RKO (cell line): Measurements from ENCODE around the gene LRMDA.

Source experiments
- DNase-seq: peaks from one replicate; pipeline ENCODE4 v3.0.0-alpha.2; 2016; ENCODE audit warnings: low spot score

Gene LRMDA

GRCh38 chr10:75716506-75716905, 285.1 kb downstream of the LRMDA start:
- no peak for DNase-seq

- DNase-seq = no peak
These were observed 285.9 kb downstream of the LRMDA start for GRCh38 chr10:75717126-75717916.

DNA sequence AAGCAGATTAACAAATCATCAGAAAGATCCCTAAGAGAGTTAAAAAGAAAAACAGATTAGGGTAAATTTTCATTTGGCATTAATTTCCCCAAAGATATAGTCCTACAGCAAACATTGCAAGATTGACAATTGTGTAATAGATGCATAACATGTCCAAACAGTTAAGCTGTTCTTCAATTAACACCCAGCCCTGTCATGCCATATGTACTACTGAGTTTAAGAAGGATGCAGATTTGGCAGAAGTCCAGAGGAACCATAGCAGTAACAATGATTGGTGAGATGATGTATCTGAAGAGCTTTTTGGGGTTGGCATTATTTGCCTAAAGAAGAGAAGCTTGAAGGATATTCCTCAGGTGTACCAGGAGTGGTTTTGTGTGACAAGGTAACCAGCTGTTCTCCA, 287.6 kb downstream of the LRMDA start:
- no peak for DNase-seq

GRCh38 chr10:75720157-75720556, 288.7 kb downstream of the LRMDA start:
- no peak for DNase-seq

DNA sequence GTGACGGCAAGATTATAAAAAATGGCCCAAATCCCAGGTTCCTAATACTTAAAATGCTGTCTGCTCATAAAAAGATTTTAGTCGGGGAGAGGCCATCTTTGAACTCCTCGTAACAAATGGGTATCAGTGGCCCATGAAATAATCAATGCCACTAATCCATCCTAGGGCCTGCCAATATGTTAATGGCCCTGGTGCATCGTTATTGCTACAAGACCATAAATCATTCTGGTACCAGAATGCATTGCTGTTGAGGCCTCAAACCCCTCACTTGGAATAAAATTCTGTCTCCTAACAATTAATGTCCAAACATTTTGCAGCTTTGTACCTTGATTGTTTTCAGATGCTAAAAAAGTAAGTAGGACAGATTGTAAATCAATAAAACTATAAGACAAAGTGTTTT, 290.6 kb downstream of the LRMDA start:
- DNase-seq = no peak

DNA sequence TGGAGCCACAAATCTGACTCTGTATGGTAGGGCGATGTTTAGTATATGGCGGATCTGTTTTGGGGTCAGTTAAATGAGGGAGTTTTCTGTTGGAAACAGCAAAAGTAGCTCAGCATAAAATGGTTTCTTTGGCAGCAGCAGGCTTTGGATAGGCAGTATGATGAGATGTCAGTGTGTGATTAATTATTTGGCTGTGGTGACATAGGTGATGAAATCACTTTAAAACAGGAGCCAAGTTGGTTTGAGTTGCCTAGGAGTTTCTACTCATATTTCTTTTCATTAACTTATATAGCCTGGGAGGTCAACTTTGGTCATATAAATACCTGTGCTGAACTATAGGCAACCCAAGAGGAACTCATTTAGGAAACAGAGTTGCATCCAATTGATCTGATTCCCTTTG, 291.2 kb downstream of the LRMDA start:
- DNase-seq = no peak

DNA sequence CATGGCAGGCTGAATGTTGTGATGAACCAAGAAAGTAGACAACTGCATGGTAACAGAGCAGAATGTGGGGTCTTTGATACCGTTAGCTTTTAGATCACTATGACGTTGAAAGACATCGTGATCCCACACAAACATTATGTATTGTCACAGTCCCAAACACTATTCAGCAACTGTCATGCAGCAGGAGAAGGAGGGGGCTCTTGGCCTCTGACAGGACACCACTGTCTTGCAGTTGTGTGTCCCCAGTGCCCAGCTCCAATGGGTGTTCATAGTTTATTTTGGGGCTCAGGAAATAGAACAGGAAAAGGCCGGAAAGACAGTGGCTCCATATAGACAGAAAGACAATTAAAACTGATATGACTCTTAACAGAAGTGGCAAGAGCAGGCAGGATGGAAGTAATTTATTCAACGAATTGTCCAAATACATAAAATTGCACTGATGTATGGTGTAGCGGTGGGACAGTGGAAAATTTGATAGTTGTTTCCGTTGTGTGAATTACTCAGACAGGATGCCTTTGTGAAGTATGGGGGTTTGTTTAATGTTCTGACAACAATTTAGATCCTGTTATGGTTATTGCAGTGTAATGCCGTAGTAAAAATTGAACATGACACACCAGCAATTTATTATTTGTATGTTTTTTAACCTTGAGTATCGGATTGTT, 292.0 kb downstream of the LRMDA start:
- no peak for DNase-seq

DNA sequence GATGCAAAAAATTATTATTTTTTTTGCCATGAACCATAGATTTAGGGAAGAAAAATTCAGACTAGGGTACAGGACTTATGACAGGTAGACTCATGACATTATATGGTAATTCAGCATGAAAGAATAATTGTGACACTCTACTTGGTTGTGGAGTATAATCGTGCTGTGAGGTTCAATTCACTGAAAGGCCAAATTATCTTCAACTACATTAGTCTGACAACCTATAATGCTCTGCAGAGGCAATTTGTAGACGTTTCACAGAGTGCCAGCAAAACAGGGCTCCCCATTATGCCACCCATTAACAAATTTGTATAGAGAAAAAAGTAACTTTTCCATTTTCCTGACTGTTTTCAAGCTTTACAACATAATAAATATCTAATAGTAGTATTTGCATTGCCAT, 292.6 kb downstream of the LRMDA start:
- DNase-seq = no peak

- DNase-seq = no peak
These were observed 295.4 kb downstream of the LRMDA start for GRCh38 chr10:75726522-75727483.

DNA sequence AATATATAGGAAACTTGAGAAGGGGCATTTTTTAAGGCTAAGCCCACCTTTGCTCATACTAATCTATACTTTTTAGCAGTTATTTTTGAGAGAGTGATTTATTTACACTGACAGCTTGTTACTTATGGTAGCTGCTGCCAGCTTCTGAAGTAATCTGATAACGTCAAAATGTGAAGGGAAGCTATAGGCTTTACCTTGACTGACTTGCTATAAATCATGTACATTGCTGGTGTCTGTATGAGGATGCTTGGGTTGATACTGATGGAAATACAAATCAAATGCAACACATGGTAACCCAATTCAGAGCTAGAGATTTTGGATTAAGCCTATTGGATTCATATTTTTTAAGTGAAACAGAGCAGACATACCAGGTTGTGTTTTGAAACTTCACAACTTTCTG, 299.4 kb downstream of the LRMDA start:
- DNase-seq = no peak

GRCh38 chr10:75733135-75733890, 301.9 kb downstream of the LRMDA start:
- DNase-seq = no peak

DNA sequence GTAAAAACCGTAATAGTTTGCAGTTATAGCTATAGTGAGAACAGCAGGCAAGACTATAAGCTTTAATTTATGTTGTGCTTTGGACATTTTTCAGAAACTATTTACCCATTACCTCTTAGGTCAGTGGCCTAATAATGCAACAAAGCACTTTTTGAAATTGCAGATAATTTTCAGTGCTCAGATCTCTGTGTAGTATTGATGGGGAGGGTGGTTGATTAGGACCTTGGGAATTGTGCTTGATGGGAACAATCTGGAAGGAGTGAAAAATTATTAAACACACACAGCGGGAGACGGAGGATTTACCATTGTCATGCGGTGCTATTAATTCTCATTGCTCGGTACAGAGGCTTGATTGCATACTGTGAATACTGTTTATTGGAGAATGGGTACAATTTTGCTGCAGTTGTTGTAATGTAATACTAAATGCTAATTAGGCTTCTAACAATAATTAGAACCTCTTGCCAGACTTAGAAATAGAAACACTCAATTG, 304.8 kb downstream of the LRMDA start:
- DNase-seq = no peak

DNA sequence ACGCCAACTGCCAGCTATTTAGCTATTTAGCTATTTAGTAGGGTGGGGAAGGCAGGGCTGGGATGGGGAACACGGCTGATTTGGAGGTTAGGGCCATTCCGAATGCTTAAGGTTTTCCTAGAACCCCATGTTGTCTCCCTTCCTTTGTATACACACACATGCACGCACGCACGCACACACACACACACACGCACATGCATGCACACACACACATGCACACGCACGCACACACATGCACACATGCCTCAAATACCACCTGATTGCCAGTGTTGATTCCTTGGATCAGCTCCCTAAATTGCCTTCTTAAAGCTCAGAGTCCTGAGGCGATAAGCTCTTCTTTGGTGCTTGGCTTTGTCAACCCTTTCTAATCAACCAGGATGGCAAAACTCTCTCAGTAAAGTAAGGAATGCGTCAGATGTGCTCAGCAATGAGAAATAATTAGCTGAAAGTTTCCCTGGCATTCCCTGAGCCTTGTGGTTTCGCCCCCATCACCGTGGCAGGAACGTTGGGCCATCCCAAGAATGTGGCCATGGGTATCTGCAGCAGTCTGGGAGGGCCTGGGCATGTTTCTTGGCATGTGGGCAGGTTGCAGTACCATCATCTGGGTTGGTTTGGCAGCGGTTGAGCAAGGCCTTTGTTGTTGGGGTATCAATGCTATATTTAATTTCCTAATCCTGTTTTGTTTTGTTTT, 305.6 kb downstream of the LRMDA start:
- no peak for DNase-seq

DNA sequence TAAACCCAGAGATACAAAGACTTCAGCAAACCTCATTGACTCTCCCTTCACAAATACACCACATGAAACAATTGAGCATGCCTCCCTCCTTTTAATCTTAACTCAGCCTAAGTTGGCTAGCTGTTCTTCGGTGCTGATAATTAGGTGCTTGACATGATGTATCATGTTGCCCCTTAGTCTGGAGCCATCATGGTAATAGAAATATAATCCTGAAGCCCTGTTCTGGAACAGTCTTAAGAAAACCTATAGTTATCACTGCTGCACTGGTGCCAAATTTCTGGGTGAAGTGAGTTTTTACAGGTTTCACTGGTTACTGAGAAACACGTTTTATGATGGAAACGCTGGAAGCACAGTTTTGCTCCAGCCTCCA, 306.1 kb downstream of the LRMDA start:
- no peak for DNase-seq

DNA sequence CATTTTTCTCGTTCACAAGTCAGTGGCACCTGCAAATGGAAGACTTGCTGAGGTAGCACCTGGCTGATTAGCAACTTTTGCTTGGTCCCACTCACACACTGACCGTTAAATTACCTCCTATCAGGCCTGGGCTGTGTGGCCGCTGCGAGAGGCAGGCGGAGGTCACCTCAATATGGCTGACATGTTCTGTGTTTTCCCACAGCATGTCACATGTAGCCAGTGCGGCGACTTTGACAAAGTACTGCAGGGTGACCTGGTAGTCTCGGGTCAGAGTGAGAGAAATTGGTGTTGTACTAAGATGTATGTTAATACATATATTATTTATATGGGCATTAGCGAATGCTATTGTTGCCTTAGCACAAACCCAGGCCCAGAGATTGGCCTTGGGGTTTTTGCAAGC, 307.5 kb downstream of the LRMDA start:
- no peak for DNase-seq

DNA sequence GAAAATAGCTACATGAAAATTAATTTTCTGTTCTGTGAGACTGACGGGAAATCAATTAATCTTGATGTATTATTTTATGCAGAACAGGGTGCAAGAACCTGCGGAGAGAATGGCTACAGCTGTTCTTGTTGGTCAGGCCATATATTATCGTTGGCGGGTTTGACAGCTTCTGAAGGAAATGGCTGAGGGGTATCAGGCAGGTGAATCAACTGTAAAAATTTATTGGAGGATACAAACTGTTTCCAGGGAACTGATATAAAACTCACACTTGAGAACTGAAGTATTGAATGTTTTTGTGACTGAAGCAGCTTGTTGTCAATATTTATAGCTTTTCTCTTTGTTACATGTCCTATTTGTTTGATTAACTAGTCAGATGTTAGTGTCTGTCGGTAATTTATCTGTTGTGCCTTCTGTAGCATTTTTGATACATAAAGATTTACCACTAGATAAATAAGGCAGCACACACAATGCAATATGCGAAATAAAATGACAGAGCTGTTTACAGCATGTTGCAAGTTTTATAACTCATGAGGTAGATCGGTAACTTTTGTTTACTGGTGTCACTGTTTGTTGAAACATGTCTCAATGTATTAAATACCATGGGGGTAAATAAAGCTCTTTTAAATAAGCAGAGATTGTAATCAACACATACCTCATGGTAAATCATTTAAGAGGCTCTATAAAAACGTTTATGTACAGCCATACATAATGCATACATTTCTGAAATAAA, 308.2 kb downstream of the LRMDA start:
- no peak for DNase-seq

GRCh38 chr10:75740541-75740940, 309.1 kb downstream of the LRMDA start:
- no peak for DNase-seq

- no peak for DNase-seq
These were observed 310.9 kb downstream of the LRMDA start for GRCh38 chr10:75742355-75742754.

DNA sequence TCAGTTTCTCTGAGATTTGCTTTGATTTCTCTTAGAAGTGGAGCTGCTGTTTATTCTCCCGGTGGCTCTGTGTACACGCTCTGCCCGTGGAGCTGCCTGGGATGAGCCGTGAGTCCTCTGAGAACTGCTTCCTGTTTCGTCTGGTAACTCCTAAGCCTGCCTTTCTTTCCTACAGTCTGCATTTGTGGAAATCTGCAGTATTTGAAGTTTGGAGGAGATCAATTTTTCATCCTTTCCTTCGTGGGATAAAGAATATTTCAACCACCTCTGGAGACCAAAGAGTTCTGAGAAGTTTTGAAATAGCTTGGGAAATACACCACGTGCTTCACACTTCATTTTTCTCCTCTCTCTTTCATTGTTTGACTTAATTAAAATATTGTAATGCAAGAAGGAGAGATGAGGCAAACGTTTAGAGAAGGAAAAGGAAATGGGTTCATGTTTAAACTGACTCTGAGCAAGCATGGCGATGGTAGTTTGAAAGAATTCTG, 311.9 kb downstream of the LRMDA start:
- no peak for DNase-seq

GRCh38 chr10:75744261-75744660, 312.8 kb downstream of the LRMDA start:
- no peak for DNase-seq
